HepG2 (cell line): ENCODE measurements around the gene SCAI. TPM values are rescaled to one million over a fixed set of nuclear protein-coding genes. Genes with fewer than 3 reads are reported as not detected.

ENCODE experiments used
- CEBPZ ChIP-seq: IDR thresholded peaks from 2 replicates; pipeline ENCODE4 v1.6.1; 2012; ENCODE audit warnings: low read length, improper control_type of control experiment
- HDAC1 ChIP-seq: sonication (generic); formaldehyde crosslinking; IDR thresholded peaks from 2 replicates; pipeline ENCODE4 v1.5.1; 2020; ENCODE audit warnings: mild to moderate bottlenecking, missing genetic modification reagents
- HMG20B ChIP-seq: conservative IDR thresholded peaks from 2 replicates; pipeline ENCODE4 v1.6.1; 2016; ENCODE audit warnings: missing genetic modification reagents, missing compliant biosample characterization
- PITX1 ChIP-seq: sonication (generic); formaldehyde crosslinking; IDR thresholded peaks from 2 replicates; pipeline ENCODE4 v1.5.1; 2020; ENCODE audit warnings: mild to moderate bottlenecking, missing genetic modification reagents
- SOX5 ChIP-seq: IDR thresholded peaks from 2 replicates; pipeline ENCODE4 v1.6.1; 2016; ENCODE audit warnings: borderline replicate concordance
- SP5 ChIP-seq: IDR thresholded peaks from 2 replicates; pipeline ENCODE4 v1.6.1; 2016; ENCODE audit warnings: low read depth, borderline replicate concordance
- ZKSCAN5 ChIP-seq: sonication (generic); formaldehyde crosslinking; IDR thresholded peaks from 2 replicates; pipeline ENCODE4 v1.5.1; 2020; ENCODE audit warnings: mild to moderate bottlenecking, missing genetic modification reagents
- ZNF142 ChIP-seq: sonication (generic); formaldehyde crosslinking; IDR thresholded peaks from 2 replicates; pipeline ENCODE4 v1.4.0; 2020; ENCODE audit warnings: missing genetic modification reagents
- ZNF441 ChIP-seq: sonication (generic); formaldehyde crosslinking; IDR thresholded peaks from 2 replicates; pipeline ENCODE4 v1.7.0; 2021; ENCODE audit warnings: missing genetic modification reagents, borderline replicate concordance
- ZNF530 ChIP-seq: sonication (generic); formaldehyde crosslinking; IDR thresholded peaks from 2 replicates; pipeline ENCODE4 v1.5.0; 2020; ENCODE audit warnings: low read depth, mild to moderate bottlenecking, missing genetic modification reagents
- ZNF558 ChIP-seq: sonication (generic); formaldehyde crosslinking; IDR thresholded peaks from 2 replicates; pipeline ENCODE4 v1.9.0; 2022; ENCODE audit warnings: mild to moderate bottlenecking, missing genetic modification reagents, borderline replicate concordance
- ZNF576 ChIP-seq: sonication (generic); formaldehyde crosslinking; IDR thresholded peaks from 2 replicates; pipeline ENCODE4 v1.4.0; 2020; ENCODE audit warnings: mild to moderate bottlenecking, missing genetic modification reagents
- ZNF7 ChIP-seq: IDR thresholded peaks from 2 replicates; pipeline ENCODE4 v1.6.1; 2016; ENCODE audit warnings: missing biosample characterization, missing genetic modification reagents
- ZNF773 ChIP-seq: sonication (generic); formaldehyde crosslinking; IDR thresholded peaks from 2 replicates; pipeline ENCODE4 v1.4.0; 2020; ENCODE audit warnings: missing genetic modification reagents, borderline replicate concordance
- ZNF790 ChIP-seq: sonication (generic); formaldehyde crosslinking; IDR thresholded peaks from 2 replicates; pipeline ENCODE4 v1.8.0; 2022; ENCODE audit warnings: missing genetic modification reagents, mild to moderate bottlenecking, borderline replicate concordance
- polyA plus RNA-seq, 8 experiments: library from polyadenylated mRNA; depleted of rRNA in 3 of 8; stranded (reverse) in 7 of 8; unstranded in 1 of 8; fragments of >200 nt; fragmentation: Illumina TruSeq in 4 of 8; extraction: Trizol in 4 of 8; gene quantifications; 2 replicates each; pipeline versions ENCODE4 v1.2.1 to v1.2.3, GENCODE V29; 2011 to 2016; ENCODE audit warnings: low read depth in 4 of 8, missing spikeins in 1 of 8, mixed read lengths in 1 of 8; ENCODE audit not compliant: insufficient read depth in 1 of 8
- total RNA-seq, 5 experiments: library from RNA; depleted of rRNA; stranded (reverse); fragments of >200 nt; fragmentation: Illumina TruSeq; extraction: Trizol; gene quantifications; 2 replicates each; pipeline ENCODE4 v1.2.3, GENCODE V29; 2016; ENCODE audit warnings: low read depth in 1 of 5

Gene SCAI
- total and polyA plus RNA-seq, 2 of the 13 experiments (the other 11 are each of a cell fraction or from before 2014, with no cell fraction given) = 4.4 to 8.4 TPM

- peak; percentile 54; the same call in 1 of the 2 replicates for TF ChIP-seq PITX1 (CRISPR knock-in tag)
- no peak for TF ChIP-seq ZNF773 (CRISPR knock-in tag)
- no peak for TF ChIP-seq ZNF7 (CRISPR knock-in tag)
- no peak for TF ChIP-seq HMG20B (CRISPR knock-in tag)
- no peak for TF ChIP-seq ZNF790
- TF ChIP-seq ZKSCAN5 (CRISPR knock-in tag) = peak; percentile 87
- no peak for TF ChIP-seq CEBPZ
- TF ChIP-seq SP5 (CRISPR knock-in tag) = no peak
- peak; percentile 72; the same call in 1 of the 2 replicates for TF ChIP-seq HDAC1
- TF ChIP-seq ZNF576 (CRISPR knock-in tag) = no peak
- TF ChIP-seq ZNF530 (CRISPR knock-in tag) = no peak
- no peak; the same call in 1 of the 2 replicates for TF ChIP-seq ZNF142
- TF ChIP-seq SOX5 = no peak; the same call in 1 of the 2 replicates
- TF ChIP-seq ZNF441 (CRISPR knock-in tag) = peak; percentile 71; the same call in 1 of the 2 replicates
- peak; percentile 62; the same call in 1 of the 2 replicates for TF ChIP-seq ZNF558
These were observed 46.3 kb upstream of the SCAI start, which contains the start of gene PPP6C (continued) for GRCh38 chr9:125189361-125190289.
